ENCODE results near the gene LRRC36.

GRCh38 chr16:67336116-67336515 is 9.5 kb downstream of the LRRC36 start:
- TF ChIP-seq CTCF (IDR thresholded peaks at IDR 0.05) (no peak), POLR2A (IDR thresholded peaks at IDR 0.05) (no peak)

Data from right lobe of liver (tissue), 4 donors.